Skeletal muscle cell (primary cell): Measurements from ENCODE around the gene TSC2.

Source experiments
- DNase-seq: peaks from one replicate; pipeline ENCODE4 v3.0.0-alpha.2; 2010; ENCODE audit warnings: low read depth
- H3K4me3 ChIP-seq: 2 replicates; pipeline ENCODE4 v1.5.1; 2011; ENCODE audit warnings: low read depth, mild to moderate bottlenecking, control low read depth, low read length, moderate library complexity

TSC2 gene

DNA sequence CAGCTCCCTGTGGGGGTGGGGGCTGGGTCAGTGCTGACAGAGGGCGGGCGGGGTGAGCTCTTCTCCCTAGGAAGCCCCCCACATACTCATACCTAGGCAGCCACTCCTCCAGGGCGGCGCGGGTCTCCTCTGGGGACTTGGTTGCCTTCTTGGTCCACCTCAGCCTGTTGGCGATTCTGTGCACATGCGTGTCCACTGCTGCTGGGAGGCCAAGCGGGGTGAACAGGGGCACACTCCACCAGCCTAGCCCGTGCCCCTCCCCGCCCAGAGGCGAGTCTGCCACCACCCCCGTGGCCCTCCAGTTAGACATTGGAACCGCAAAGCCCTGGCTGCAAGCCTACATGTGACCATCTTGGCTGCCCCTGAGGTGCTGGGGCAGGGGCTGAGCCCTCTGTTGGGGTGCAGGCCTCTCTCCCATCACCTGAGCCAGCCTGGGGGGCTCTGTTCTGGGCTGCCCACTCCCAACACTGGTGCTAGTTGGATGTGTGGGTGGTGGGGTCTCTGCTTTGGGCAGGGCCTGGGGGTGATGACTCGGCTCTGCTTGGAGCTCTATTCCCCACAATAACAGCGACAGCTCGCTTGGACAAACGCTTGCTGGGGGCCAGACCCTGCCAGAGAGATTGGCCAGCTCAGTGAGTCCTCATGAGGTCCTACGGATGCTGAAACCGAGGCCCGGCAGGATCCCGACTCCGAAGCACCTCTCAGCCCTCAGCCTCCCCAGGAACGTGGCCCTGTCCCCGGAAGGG is 7.6 kb upstream of the TSC2 start:
- no peak for DNase-seq
- H3K4me3 ChIP-seq = no peak overlapping the region

DNA sequence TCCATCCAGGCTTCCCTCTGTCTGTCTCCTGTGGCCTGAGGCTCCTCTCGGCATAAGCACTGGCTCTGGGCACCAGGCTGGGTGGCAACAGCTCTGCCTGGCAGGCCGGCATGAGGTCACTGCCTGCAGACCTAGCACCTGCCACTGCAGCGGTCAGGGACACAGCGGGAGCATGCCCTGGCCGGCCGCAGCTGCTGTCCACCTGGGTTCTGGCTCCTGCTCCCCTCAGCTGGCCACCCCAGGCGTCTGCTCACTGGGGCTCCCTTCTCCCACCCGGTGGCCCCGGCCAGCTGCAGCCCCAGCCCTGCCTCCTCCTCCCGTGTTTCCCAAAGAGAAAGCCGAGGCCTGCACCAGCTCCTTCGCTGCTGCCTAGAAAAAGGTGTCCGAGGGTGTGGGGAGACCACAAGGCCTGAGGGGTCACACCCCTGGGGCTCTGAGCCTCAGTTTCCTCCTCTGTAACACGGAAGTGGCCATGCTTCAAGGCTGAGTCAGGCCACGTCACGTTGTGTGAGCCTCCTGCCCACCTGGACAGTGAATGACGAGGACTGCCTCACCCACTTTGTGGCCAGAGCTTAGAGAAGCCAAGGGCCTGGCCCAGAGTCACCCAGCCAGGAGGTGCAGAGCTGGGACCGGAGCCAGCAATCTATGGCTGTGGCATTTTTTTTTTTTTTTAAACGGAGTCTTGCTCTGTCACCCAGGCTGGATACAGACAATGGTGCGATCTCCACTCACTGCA is 6.8 kb upstream of the TSC2 start:
- peak; percentile 31 for DNase-seq
- no peak overlapping the region for H3K4me3 ChIP-seq

DNA sequence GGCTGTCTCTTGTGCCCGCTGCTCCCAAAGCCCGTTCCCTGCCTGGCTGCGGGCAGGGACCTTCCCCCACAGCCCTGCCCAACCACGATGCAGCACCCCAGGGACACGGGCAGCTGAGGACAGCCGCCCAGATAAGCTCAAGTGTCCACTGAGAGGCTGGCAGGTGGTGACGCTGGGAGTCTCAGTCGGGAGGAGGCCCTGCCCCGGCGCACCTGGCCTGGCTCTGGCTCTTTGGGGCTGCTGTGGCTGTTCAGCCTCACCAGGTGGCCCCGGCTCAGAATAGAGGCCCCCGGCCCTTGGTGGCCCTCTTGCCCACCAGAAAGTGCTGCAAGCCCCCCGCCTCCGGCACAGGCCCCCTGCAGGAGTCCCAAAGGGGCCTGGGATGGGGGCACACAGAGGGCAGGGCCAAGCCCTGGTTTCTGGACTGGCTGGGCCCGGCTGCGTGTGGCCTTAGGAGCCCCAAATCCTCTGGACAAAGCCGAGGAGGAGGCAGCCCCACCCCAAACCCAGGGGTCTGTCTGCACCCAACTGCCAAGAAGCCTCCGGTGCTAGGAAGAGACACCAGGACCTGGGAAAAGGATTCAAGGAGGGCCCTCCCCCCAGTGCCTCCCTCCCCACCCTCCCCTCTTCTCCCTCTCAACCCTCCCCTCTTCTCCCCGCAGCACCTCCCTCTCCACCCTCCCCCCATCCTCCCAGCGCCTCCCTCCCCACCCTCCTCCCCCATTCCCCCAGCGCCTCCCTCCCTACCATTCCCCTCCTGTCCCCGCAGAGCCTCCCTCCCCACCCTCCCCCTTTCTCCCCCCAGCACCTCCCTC is 5.4 kb upstream of the TSC2 start:
- H3K4me3 ChIP-seq = no peak overlapping the region
- DNase-seq = no peak

DNA sequence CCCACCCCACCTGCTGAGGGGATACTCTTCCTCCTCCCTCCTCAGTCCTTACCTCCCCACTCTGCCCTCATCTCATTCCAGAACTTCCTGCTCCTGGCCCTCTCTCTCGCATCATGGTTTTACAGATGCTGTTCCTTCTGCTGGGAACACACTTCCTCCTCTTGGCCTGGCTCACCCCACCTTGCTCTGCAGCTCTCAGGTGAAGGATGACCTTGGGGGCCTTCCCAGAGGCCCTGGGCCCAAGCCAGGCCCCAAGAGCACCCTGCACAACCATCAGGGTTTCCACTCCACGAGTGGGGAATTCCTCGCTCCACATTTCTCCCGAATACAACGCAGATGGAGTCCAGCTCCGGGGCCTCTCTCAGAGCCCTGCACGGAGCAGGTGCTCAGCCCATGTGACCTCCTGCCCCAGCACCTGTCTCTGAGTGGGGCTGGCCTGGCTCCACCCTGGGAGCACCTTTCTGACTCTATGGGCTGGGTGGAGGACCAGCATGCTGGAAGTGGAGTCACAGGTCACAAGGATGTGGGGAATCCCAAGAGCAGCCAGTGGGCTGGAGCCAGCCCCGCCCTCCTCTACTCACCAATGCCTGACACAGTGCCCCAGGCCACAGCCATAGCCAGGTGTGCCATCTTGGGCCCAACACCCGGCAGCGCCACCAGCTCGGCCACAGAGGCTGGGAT is 4.7 kb upstream of the TSC2 start:
- H3K4me3 ChIP-seq = no peak overlapping the region
- DNase-seq = no peak

DNA sequence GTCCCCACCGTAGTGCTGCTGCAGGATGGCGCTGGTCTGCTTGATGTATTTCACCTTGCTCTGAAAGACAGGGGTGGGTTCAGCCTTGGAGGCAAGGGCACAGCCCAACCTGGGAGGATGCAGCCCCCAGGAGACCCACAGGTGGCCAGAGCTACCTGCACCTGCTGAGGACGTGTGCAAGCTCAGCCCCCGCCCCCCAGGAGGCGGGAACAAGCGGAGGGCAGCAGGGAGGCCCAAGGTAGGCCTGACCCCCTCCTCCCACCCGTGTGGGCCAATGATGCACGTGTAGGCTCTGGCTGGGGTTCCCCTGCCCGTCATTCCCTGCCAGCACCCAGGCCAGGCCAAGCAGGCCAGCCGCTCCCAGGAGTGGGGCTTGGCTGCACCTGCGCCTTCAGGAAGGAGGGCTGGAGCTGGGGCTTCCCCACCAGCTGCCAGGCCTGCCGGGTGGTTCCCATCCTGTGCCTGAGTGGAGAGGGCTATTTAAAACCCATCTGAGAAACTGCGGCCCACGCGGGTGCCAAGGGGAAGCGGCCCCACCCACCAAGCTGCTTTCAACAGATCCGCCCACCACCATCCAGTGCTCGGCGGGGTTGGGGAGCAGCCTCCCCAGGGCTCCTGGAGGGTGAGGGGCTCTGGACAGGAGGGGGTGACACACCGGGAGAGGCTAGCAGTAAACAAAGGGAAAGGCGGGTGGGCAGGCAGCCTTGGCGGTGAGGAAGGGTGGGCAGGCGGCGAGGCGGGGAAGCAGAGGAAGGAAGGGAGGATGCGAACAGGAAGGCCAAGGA is 3.9 kb upstream of the TSC2 start:
- no peak overlapping the region for H3K4me3 ChIP-seq

DNA sequence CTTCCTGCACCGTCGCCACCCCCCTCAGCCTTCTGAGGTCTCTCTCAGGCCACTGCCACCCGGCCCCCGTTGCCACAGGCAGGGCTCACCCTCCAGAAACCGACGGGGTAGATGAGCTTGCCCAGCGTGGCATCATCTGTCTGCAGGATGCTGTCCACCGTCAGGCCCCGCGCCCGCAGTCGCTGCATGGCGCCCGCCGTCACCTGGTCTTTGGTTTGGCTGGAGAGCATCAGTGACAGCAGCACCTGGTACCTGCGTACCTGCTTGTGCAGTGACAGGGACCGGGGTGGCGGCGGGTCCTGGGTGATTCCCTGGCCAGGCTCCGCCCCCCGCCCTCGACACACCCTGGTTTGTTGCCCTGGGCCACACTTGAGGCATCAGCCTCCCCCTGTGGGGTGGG is 3.2 kb upstream of the TSC2 start:
- no peak for DNase-seq
- H3K4me3 ChIP-seq = no peak overlapping the region

More for the DNA sequence above, 3.9 kb upstream of the TSC2 start:
- no peak for DNase-seq

DNA sequence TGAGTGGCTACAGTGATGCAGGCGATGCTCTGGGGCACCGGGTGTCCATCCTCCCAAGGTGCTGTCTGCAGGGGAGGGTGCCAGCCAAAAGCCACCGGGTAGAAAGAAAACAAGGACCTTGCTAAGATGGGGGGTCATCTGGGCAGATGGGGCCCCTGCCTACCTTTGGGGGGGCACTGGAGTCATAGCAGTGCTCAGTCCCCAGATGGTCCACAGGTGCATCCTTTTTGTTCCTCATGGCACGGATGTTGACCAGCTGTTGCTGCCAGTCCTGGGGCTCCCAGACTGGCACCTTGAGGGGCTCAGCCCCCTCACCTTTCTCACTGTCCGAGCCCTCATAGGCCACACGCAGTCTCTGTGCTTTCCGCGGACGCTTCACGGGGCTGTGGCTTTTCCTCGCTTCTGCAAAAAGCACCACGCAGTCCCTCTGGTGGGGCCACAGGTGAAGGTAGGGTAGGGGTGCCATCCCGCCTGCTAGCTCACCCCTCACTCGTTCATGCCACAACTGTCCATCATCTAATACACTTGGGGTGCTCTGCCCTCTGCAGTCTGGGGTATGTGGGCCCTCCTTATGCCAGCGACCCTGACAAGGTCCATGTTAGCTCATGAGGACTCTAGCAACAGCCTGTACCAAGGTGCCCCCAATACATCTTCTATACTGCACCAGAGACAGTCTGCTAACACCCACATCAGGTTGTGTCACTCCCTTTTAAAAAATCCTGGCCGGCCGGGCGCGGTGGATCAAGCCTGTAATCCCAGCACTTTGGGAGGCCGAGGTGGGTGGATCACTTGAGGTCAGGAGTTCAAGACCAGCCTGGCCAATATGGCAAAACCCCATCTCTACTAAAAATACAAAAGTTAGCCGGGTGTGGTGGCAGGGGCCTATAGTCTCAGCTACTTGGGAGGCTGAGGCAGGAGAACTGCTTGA is 1.6 kb upstream of the TSC2 start:
- DNase-seq = no peak
- H3K4me3 ChIP-seq = no peak overlapping the region

DNA sequence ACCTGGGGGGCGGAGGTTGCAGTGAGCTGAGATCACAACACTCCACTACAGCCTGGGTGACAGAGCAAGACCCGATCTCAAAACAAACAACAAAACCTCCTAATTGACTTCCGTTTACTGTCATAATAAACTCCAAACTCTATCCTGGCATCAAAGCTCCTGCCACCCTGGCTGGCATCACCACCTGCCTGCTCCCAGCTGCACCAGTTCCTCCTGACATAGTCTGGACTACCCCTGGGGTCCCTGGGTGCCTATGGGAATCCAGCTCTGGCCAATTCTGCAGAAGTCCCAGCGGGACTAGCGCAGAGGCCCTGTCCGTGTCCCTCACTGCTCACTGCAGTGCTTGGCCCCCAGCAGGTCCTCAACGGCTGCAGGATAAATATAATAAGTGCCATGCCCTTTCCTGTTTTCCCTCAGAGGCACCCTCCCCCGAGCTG is 874 bp upstream of the TSC2 start:
- peak overlapping the region; percentile 81 for H3K4me3 ChIP-seq
- no peak for DNase-seq

DNA sequence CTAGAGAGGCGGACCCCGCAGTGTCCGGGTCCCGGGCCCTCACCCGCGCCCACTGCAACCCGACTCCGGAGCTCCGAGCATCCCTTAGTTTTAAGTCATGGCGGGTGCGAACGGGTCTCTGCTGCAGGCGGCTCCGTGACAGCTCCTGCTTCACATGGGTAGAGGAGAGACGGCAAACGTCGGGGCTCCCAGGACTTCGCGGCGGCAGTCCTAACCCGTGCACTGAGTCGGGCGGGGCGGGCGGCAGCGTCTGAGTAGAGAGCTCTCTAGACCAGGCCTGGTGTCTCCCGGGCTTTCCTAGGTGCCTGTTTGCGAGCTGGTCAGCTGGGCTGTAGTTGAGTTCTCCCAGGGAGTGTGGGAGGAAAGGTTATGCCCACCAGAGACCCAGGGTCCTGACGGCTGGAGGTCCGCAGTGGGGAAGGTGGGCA is 345 bp downstream of the TSC2 start:
- no peak for DNase-seq
- H3K4me3 ChIP-seq = peak overlapping the region; percentile 81

DNA sequence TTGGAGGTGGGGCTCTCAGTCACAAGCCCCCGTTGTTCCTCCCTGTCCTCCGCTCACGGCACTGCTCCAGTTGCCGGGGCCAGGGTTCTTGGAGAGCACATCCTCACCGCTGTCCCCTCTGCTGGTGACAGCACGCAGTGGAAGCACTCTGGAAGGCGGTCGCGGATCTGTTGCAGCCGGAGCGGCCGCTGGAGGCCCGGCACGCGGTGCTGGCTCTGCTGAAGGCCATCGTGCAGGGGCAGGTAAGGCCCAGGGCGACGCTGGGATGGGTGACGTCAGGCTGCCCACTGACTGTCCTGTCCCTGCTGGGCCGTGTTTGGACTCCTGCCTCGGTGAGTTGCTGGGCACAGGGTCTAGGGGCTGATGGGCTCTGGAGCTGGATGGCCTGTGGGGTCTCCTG is 5.4 kb downstream of the TSC2 start:
- DNase-seq = no peak
- no peak overlapping the region for H3K4me3 ChIP-seq

DNA sequence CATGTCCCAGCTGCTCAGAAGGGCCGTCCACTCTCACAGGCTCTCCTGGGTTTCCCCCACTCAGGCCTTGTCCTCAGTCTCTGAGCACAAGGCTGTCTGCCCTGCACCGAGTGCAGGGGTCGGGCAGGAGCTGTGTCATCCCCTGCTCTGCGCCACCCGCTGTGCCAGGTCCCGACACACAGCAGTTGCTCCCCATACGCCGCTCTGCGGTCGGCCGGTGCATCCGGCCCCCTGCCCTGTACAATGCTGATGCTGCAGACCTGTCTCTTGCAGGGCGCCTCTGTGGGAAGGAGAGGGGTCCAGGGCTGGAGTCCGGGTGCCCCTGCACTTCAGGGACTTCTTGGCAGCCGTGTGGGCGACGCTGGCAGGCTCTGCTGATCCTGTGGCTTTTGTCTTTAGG is 6.1 kb downstream of the TSC2 start:
- no peak overlapping the region for H3K4me3 ChIP-seq
- no peak for DNase-seq

DNA sequence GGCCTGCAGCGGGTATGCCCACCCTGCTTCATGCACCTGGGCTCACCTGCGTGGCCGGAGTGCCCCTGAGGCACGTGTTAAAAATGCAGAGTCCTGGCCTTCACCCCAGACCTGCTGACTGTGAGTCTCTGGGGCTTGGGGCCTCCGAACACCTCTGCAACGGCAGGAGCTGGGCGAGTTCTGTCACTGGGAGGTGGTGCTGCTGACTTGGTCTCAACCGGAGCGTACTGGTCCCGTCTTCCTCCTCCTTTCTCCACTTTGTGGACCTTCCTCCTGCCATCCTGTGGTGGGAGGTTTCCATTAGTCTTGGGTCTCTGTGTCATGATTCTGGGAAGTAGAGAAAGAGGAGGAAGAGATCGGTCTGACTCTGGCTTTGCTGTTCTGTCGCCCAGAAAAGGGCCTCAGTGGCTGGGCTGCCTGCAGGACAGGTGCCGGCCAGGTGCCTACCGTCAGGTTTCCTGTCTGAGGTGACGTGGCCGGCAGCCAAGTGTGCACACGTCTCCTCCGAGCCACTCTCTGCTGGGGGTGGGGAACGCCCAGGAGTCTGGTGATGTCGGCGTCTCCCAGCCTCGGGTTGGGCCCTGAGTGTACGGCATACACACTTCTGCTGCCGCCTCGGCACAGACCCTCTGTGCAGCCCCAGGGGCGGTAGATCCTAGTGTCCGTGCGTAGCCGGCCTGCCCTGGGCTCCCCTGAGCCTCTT is 6.9 kb downstream of the TSC2 start:
- no peak overlapping the region for H3K4me3 ChIP-seq
- no peak for DNase-seq

DNA sequence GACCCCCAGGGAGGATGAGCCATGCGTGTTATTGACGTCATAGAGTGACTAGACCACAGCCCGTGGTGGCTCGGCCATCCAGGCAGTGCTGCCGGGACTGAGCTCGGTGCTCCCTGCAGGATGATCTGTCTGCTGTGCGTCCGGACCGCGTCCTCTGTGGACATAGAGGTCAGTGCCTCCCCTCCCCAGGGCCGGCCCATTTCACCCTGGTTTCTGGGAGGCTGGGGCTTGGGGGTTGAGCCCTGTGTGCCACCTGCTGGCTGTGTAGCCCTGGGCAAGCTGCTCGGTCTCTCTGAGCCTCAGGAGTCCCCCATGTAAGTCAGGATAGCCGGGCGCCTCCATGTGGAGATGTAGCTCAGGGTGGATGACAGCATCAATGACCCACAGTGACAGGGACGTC is 8.3 kb downstream of the TSC2 start:
- no peak for DNase-seq
- no peak overlapping the region for H3K4me3 ChIP-seq

DNA sequence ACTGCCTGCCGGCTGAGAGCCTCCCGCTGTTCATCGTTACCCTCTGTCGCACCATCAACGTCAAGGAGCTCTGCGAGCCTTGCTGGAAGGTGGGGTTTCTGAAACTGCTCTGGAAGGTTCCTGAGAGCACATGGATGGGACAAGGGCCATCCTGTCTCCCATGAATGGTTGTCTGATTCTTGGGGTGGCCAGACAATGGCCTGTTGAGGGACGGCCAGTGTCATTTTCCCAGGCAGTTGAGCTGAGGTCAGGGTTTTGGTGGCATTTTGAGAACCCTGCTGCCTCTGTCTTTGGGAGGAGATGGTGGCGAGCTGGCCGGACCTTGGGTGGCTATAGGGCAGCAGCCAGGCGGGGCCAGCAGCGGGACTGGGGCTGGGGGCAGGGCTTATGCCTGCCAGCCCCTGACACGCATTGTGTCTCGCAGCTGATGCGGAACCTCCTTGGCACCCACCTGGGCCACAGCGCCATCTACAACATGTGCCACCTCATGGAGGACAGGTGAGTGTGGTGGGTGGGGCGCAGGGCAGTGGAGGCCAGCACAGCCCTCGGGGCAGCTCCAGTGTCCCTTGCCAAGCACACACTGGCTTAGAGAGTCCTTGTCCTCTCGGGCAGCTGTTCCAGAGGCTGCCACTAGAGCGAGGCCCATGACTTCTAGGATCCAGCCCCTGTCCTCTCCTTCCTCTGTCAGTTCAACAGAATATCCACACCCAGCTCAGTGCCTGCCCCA is 9.1 kb downstream of the TSC2 start:
- DNase-seq = no peak
- no peak overlapping the region for H3K4me3 ChIP-seq

DNA sequence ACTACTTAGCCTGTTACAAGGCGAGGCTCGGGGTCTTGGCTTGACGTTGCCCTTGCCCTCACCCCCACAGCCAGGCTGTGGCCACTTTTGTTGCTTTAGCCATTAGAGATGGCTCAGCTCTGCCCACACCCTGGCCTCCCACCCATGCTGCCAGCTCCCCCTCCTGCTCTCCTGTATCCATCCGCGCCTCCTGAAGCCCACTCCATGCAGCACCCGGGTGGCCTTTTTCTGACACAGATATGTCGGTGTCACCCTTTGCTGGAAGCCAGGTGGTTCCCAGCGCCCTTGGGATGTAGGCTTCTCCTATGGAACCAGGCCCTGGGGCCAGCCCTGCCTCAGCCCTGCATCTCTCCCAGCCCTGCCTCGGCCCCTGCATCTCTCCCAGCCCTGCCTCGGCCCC is 9.7 kb downstream of the TSC2 start:
- DNase-seq = no peak

DNA sequence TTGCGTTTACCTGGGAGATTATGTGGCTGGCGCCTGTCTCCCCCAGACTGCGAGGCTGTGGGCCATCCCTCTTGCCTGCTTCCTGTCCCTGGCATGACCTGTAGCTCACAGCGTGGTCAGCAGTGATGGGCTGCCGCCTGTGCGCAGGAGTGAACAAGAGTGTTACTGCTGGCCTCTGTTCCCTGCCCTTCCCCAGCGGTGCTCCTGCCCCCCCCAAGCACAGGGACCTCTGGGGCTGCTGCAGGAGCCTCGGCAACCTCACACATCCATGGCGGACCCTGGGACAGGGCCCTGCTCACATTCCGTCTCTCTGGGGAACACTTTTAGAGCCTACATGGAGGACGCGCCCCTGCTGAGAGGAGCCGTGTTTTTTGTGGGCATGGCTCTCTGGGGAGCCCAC is 10.6 kb downstream of the TSC2 start:
- DNase-seq = no peak
- H3K4me3 ChIP-seq = no peak overlapping the region

More for the DNA sequence above, 9.7 kb downstream of the TSC2 start:
- no peak overlapping the region for H3K4me3 ChIP-seq

DNA sequence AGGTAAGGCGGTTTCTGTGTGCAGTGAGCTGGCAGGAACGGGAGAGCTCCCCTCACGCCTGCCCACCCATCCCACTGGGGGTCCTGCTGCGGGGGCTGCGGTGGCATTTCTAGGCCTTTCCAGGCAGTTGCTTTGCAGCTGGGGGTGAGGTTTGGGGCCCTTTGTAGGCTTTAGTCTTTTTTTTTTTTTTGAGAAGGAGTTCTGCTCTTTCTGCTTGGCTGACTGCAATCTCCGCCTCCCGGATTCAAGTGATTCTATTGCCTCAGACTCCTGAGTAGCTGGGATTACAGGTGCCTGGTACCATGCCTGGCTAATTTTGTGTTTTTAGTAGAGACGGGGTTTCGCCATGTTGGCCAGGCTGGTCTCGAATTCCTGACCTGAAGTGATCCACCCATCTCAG is 11.1 kb downstream of the TSC2 start:
- DNase-seq = no peak
- no peak overlapping the region for H3K4me3 ChIP-seq
